ENCODE results near the gene KLK8. TPM values are rescaled to one million over a fixed set of nuclear protein-coding genes. Genes with fewer than 3 reads are reported as not detected.

Gene KLK8
- total RNA-seq, 1 donor from 2014 or later, result not detected

GRCh38 chr19:50947123-50947522, 54.3 kb downstream of the KLK8 start:
- Mint-ChIP-seq H3K36me3 (ENCODE audit: low read depth) (no peaks in the 10 kb centered on the region), H3K9me3 (no peaks in the 10 kb centered on the region), H3K4me1 (ENCODE audit: low read depth) (no peaks in the 10 kb centered on the region), H3K27me3 (ENCODE audit: low read depth) (no peaks in the 10 kb centered on the region), H3K4me3 (ENCODE audit: low read depth) (no peak overlapping the region), H3K27ac (no peak overlapping the region)
- no peak for DNase-seq (ENCODE audit: low spot score)
- intact Hi-C loops (cut with micrococcal nuclease), result no loop called here

Other genes with a start within 250 kb of the KLK8 start
- gene GPR32, start 231.1 kb downstream of the KLK8 start, total RNA-seq, result not detected in 2 replicates
- gene ACP4, start 211.2 kb downstream of the KLK8 start, total RNA-seq, result not detected in 2 replicates
- 3.0 and 3.5 TPM in 2 replicates for gene KLK1, start 177.8 kb downstream of the KLK8 start, total RNA-seq
- not detected in 2 replicates for gene KLK15, start 168.0 kb downstream of the KLK8 start, total RNA-seq
- gene KLK3, start 146.7 kb downstream of the KLK8 start, total RNA-seq, result not detected in 2 replicates
- 0.44 TPM in 1 of 2 replicates, not detected in the other for gene KLK2, start 128.2 kb downstream of the KLK8 start, total RNA-seq
- not detected in 2 replicates for gene KLK4, start 90.2 kb downstream of the KLK8 start, total RNA-seq
- gene KLK5, start 48.6 kb downstream of the KLK8 start, total RNA-seq, result not detected in 2 replicates
- not detected in 2 replicates for gene KLK6, start 32.0 kb downstream of the KLK8 start, total RNA-seq
- gene KLK7, start 17.7 kb downstream of the KLK8 start, total RNA-seq, result not detected in 2 replicates
- gene KLK10, start 18.1 kb upstream of the KLK8 start, total RNA-seq, result not detected in 2 replicates
- not detected in 2 replicates for gene KLK11, start 25.0 kb upstream of the KLK8 start, total RNA-seq
- gene KLK12, start 33.4 kb upstream of the KLK8 start, total RNA-seq, result not detected in 2 replicates
- gene KLK13, start 63.5 kb upstream of the KLK8 start, total RNA-seq, result not detected in 2 replicates
- 0.44 and 0.52 TPM in 2 replicates for gene KLK14, start 81.3 kb upstream of the KLK8 start, total RNA-seq
- gene CTU1, start 106.8 kb upstream of the KLK8 start, total RNA-seq, result 9.7 and 11.0 TPM in 2 replicates
- gene SIGLEC9, start 123.3 kb upstream of the KLK8 start, total RNA-seq, result 0.18 TPM in 1 of 2 replicates, not detected in the other
- gene SIGLEC7, start 140.7 kb upstream of the KLK8 start, total RNA-seq, result not detected in 2 replicates
- 14.3 and 17.0 TPM in 2 replicates for gene CD33, start 223.5 kb upstream of the KLK8 start, total RNA-seq
- not detected in 2 replicates for gene SIGLECL1, start 249.5 kb upstream of the KLK8 start, total RNA-seq